Measurements from ENCODE around the gene PPBP.

GRCh38 chr4:73989928-73990327 is 1.9 kb upstream of the PPBP start:
- no peak for TF ChIP-seq CTCF (IDR thresholded peaks at IDR 0.05; ENCODE audit: insufficient read depth, low read length, poor library complexity, severe bottlenecking)
- no peak for TF ChIP-seq EZH2phosphoT487 (conservative IDR thresholded peaks at IDR 0.05; ENCODE audit: low read length)
